PC-9 (cell line): Measurements from ENCODE around the gene LMAN1L. TPM values are rescaled to one million over a fixed set of nuclear protein-coding genes. Genes with fewer than 3 reads are reported as not detected.

Experiments used
- BruUV-seq: library from RNA; stranded (reverse); fragments of 400-500 nt; replicated peaks from 2 replicates; lab custom pipeline; 2021; lab: Mats Ljungman, UMichigan
- CTCF ChIA-PET: fragments of 300-600 bp; sonication (Branson Sonifier 250); formaldehyde crosslinking; loops from one replicate; lab custom pipeline; 2022; ENCODE audit warnings: antibody characterized with exemption; lab: Charles Lee
- POLR2A ChIA-PET: fragments of 300-600 bp; sonication (Branson Sonifier 250); formaldehyde crosslinking; loops from one replicate; lab custom pipeline; 2022; ENCODE audit warnings: antibody characterized with exemption; ENCODE audit not compliant: unreplicated experiment; lab: Charles Lee
- DNase-seq, 2 experiments: peaks; one replicate each; pipeline versions ENCODE4 v3.0.0 to v3.0.0-alpha.2; 2015 to 2022; ENCODE audit warnings: mixed read lengths in 1 of 2
- H2AFZ ChIP-seq: fragments of 200-600 bp; sonication (generic); 2 replicates; pipeline ENCODE4 v1.8.1; 2017; ENCODE audit warnings: antibody characterized with exemption
- H3F3A ChIP-seq: fragments of 200-600 bp; sonication (generic); 2 replicates; pipeline ENCODE4 v1.8.1; 2017; ENCODE audit warnings: antibody characterized with exemption, mild to moderate bottlenecking, low read depth; ENCODE audit not compliant: insufficient read depth
- H3K27ac ChIP-seq: fragments of 200-600 bp; sonication (generic); 2 replicates; pipeline ENCODE4 v1.6.1; 2016; ENCODE audit warnings: mixed run types
- H3K27me3 ChIP-seq: fragments of 200-600 bp; sonication (generic); 2 replicates; pipeline ENCODE4 v1.6.1; 2016; ENCODE audit warnings: low read depth, mixed run types; ENCODE audit not compliant: insufficient read depth
- H3K36me3 ChIP-seq: fragments of 200-600 bp; sonication (generic); 2 replicates; pipeline ENCODE4 v1.6.1; 2016; ENCODE audit warnings: low read depth, mixed run types
- H3K4me1 ChIP-seq: fragments of 200-600 bp; sonication (generic); replicated peaks from 2 replicates; pipeline ENCODE4 v1.6.1; 2016; ENCODE audit warnings: mixed run types; ENCODE audit not compliant: insufficient read depth
- H3K4me2 ChIP-seq: fragments of 200-600 bp; sonication (generic); 2 replicates; pipeline ENCODE4 v1.6.1; 2017; ENCODE audit warnings: mixed run types
- H3K4me3 ChIP-seq: fragments of 200-600 bp; sonication (generic); 2 replicates; pipeline ENCODE4 v1.6.1; 2016; ENCODE audit warnings: mixed run types
- H3K79me2 ChIP-seq: fragments of 200-600 bp; sonication (generic); 2 replicates; pipeline ENCODE4 v1.6.1; 2017; ENCODE audit warnings: low read depth, mixed run types
- H3K9me2 ChIP-seq: fragments of 200-600 bp; sonication (generic); 2 replicates; pipeline ENCODE4 v1.8.1; 2017; ENCODE audit warnings: mild to moderate bottlenecking; ENCODE audit not compliant: insufficient read depth
- H3K9me3 ChIP-seq: fragments of 200-600 bp; sonication (generic); 2 replicates; pipeline ENCODE4 v1.8.1; 2016; ENCODE audit warnings: low read depth; ENCODE audit not compliant: insufficient read depth
- H4K20me1 ChIP-seq: fragments of 200-600 bp; sonication (generic); 2 replicates; pipeline ENCODE4 v1.8.1; 2017; ENCODE audit not compliant: insufficient read depth
- CTCF ChIP-seq: fragments of 200-600 bp; sonication (generic); conservative IDR thresholded peaks from 2 replicates; pipeline ENCODE4 v1.6.1; 2017; ENCODE audit warnings: mixed run types, antibody characterized with exemption, mild to moderate bottlenecking, moderate library complexity
- EZH2 ChIP-seq: fragments of 200-600 bp; sonication (generic); IDR thresholded peaks from 2 replicates; pipeline ENCODE4 v1.8.0; 2017; ENCODE audit warnings: antibody characterized with exemption, low read depth
- intact Hi-C: fragments of 100-400 bp; cut with micrococcal nuclease; formaldehyde crosslinking; loops from one replicate; pipeline ENCODE4 v1.10.0; 2022; ENCODE audit not compliant: unreplicated experiment
- total RNA-seq: library from RNA; stranded (reverse); gene quantifications from 2 replicates; pipeline ENCODE4 v1.2.3, GENCODE V29; 2021

The LMAN1L gene
- total RNA-seq, 1 experiment from 2014 or later = not detected

GRCh38 chr15:74794970-74795349 is 17.7 kb upstream of the LMAN1L start:
- CTCF ChIA-PET = no interaction called here
- no TSS peak for BruUV-seq
- H4K20me1 ChIP-seq = peaks cover 29% of the 10 kb centered on the region

GRCh38 chr15:74795966-74796625 is 16.5 kb upstream of the LMAN1L start:
- ChIA-PET POLR2A (interaction anchor here (0.7 kb wide), 1 partner anchor 19 kb away, joined by 10 read pairs; no protein-coding TSS in a partner anchor), CTCF (interaction anchor here (0.6 to 0.7 kb wide), 2 partner anchors 13 to 162 kb away, joined by 6 to 9 read pairs; no protein-coding TSS in a partner anchor)
- Histone ChIP-seq H3K4me1 (0 out of 2 replicates have a peak, but pooled peaks cover 8% of the 10 kb centered on the region), H3K4me2 (no peak overlapping the region), H3F3A (no peaks in the 10 kb centered on the region; the same call in 1 of the 2 replicates), H3K9me3 (no peaks in the 10 kb centered on the region), H3K79me2 (peaks cover 15% of the 10 kb centered on the region), H2AFZ (no peak overlapping the region), H3K27me3 (no peaks in the 10 kb centered on the region), H3K4me3 (no peak overlapping the region), H3K27ac (no peak overlapping the region), H3K9me2 (no peaks in the 10 kb centered on the region), H3K36me3 (0 out of 2 replicates have a peak, but pooled peaks cover 4% of the 10 kb centered on the region), H4K20me1 (peaks cover 33% of the 10 kb centered on the region)
- TF ChIP-seq EZH2 = no peak
- no peak for TF ChIP-seq CTCF
- DNase-seq = no peak
- intact Hi-C loops = no loop called here
- no TSS peak for BruUV-seq

More at GRCh38 chr15:74794970-74795349, 17.7 kb upstream of the LMAN1L start:
- Histone ChIP-seq H3K36me3 (0 out of 2 replicates have a peak, but pooled peaks cover 6% of the 10 kb centered on the region), H3K4me2 (no peak overlapping the region), H3F3A (no peaks in the 10 kb centered on the region), H3K27ac (no peak overlapping the region), H2AFZ (no peak overlapping the region), H3K4me3 (no peak overlapping the region), H3K9me3 (no peaks in the 10 kb centered on the region), H3K27me3 (no peaks in the 10 kb centered on the region), H3K9me2 (no peaks in the 10 kb centered on the region), H3K79me2 (peaks cover 16% of the 10 kb centered on the region), H3K4me1 (0 out of 2 replicates have a peak, but pooled peaks cover 4% of the 10 kb centered on the region)
- no peak for TF ChIP-seq EZH2
- TF ChIP-seq CTCF = no peak
- DNase-seq = no peak
- intact Hi-C loops = no loop called here
- POLR2A ChIA-PET = no interaction called here

GRCh38 chr15:74798388-74799254 is 14.0 kb upstream of the LMAN1L start:
- no peak overlapping the region for H3K27ac ChIP-seq
- no TSS peak for BruUV-seq
- H3K27me3 ChIP-seq = no peaks in the 10 kb centered on the region
- DNase-seq = no peak
- ChIA-PET POLR2A (no interaction called here), CTCF (interaction anchor here (1.2 kb wide), 1 partner anchor 28 kb away, joined by 5 read pairs; no protein-coding TSS in a partner anchor)
- no peaks in the 10 kb centered on the region for H3K9me3 ChIP-seq
- 0 out of 2 replicates have a peak, but pooled peaks cover 8% of the 10 kb centered on the region for H3K4me1 ChIP-seq
- no peak overlapping the region for H2AFZ ChIP-seq
- H3K36me3 ChIP-seq = no peaks in the 10 kb centered on the region
- H3K9me2 ChIP-seq = no peaks in the 10 kb centered on the region
- no peak overlapping the region for H3K4me2 ChIP-seq
- no peak overlapping the region for H3K4me3 ChIP-seq
- intact Hi-C loops = no loop called here
- no peaks in the 10 kb centered on the region; the same call in 1 of the 2 replicates for H3K79me2 ChIP-seq
- peaks cover 15% of the 10 kb centered on the region for H4K20me1 ChIP-seq
- TF ChIP-seq CTCF = no peak
- TF ChIP-seq EZH2 = no peak
- no peaks in the 10 kb centered on the region; the same call in 1 of the 2 replicates for H3F3A ChIP-seq
